HG03575 (cell line): ENCODE results near the gene SCYL2.
A peak's percentile ranks its signal among the peaks of the same experiment; 100 is the strongest.
"Not testable (repeated sequence)": the region's sequence is repeated elsewhere in the genome, so short reads cannot be mapped to it uniquely, and the experiment has no call there.

ENCODE experiments used
- ATAC-seq: cut with Tn5 transposase; IDR thresholded peaks from one replicate; pipeline ENCODE4 v1.9.1; 2021; ENCODE audit not compliant: unreplicated experiment, insufficient number of reproducible peaks, low FRiP score; ENCODE audit errors: extremely low read depth

The SCYL2 gene

GRCh38 chr12:100258127-100258526 lies 8.8 kb upstream of the SCYL2 start:
- no peak for ATAC-seq

DNA sequence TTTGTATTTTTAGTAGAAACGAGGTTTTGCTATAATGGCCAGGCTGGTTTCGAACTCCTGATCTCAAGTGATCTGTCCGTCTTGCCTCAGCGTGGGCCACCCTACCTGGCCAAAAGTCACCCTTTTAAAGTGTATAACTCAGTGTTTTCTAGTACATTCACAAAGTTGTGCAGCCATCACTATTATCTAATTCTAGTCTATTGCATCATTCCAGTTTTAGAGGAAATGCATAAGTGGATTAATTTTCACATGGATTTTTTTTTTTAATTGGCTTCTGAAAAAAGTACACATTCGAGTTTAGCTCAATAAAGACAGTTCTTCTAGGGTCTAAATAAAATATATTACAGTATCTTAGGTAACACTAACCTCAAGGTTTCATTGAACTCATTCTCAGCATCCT lies 3.8 kb upstream of the SCYL2 start:
- no peak for ATAC-seq

DNA sequence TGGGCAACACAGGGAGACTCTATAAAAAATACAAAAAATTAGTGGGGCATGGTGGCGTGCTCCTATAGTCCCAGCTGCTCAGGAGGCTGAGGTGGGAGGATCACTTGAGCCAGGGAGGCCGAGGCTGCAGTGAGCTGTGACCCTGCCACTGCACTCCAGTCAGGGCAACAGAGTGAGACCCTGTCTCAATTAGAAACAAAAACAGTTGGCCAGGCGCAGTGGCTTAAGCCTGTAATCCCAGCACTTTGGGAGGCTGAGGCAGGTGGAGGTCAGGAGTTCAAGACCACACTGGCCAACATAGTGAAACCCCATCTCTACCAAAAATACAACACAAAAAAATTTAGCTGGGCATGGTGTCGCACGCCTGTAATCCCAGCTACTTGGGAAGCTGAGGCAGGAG lies 1.9 kb upstream of the SCYL2 start:
- not testable (repeated sequence) for ATAC-seq

DNA sequence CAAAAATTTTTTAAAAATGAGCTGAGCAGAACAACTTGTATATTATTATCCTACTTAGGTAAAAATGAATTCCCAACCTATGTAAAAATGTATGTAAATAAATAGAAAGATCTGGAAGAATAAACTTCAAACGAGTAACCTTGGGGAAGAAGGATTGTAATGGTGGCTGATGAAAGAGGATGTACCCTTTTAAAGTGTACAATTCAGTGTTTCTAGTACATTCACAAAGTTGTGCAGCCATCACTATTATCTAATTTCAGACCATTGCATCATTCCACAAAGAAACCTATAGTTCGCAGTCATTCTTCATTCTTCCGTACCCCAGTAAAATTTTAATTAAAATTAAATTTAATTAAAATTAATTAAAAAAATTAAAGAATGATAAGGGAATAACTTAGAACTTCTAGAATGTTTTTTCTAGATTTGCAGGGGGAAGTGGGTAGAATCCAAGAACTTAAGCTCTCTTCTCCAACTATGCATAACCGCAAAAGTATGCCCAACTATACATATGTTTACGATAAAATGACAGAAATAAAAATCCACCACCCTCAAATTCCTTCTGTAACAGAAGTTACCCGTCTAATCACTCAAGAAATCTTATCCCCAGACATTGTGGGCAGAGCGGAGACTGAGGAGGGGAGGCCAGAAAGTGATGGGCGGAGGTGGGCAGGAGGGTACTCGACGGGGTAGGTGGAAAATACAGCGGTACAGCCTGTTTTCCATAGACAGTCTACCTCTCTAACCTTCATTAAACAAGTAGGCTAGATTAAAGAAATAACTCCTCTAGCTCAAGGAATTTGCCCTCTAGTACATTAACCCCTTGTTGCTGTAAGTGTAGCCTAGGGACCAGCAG lies 1.0 kb upstream of the SCYL2 start:
- ATAC-seq: peak; percentile 1

DNA sequence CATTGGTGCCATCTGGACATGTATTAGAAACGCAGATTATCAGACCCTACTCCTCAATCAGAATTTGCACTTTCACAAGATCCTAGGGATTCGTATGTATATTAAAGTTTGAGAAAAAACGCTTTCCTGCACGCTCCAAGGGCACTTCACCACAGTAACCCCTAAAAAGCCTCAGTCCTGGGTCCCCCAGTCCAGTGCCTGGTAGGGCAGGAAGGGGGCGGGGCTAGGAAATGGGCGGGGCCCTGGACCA lies 467 bp upstream of the SCYL2 start:
- peak; percentile 47 for ATAC-seq

DNA sequence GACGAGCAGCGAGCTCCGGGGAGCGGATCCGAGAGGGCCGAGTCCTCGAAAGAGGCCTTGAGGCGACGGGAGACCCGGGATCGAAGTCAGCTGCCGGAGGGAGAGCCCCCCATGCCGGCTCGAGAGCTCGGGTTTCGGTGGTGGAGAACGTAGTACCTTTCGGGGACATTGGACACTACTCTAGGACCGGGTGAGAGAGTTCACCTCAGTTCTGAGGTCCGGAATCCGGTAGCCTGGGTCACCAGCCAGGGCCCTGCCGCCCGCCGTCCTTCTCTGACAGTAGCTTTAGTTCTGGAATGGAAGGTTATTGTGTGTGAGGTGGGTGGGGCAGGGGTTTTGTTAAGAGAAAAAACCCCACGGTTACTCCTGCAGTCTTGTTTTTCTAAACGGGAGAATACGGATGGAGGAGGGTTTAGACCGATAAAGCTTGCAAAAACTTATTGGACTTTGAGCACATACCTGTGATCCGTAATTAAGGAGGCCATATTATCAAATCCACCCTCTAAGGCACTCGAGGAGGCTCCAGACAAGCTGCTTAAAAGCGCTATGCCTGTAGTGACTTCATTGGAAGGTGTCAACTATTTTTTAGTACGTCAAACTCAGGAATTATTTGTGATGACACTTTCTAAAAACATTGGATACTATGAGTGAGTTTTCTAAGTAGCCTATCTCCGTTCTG lies 765 bp downstream of the SCYL2 start:
- ATAC-seq: no peak

DNA sequence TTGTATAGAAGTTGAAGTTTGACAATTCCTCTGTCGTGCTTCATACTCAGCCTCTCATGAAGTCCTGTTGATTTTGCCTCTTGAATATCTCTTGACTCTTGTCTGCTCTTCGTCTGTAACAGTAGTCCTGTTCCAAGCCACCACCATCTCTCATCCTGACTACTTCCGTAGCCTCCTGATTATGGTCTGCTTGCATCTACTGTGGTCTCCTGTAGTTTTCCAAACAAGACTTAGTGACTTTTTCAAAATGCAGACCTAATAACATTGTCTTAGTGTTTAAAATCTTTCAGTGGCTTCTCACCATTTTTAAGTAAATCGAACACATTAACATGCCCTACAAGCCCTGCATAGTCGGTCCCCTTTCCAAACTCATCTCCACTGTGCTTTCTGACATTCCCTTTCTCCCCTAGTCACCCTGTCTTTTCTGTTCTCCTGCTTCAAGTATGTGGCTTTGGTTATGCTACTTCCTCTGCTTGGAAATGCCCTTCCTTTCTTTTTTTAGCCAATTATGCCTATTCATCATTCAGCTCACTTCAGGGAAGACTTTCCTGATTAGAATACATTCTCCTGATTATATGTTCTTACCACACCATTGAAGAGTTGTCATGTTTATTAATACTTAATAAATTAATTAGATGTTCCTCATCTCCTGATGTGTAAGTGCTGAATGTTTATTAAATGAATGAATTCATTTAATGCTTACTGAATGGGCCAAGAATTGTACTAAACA lies 2.0 kb downstream of the SCYL2 start:
- no peak for ATAC-seq

GRCh38 chr12:100273782-100274181 lies 6.8 kb downstream of the SCYL2 start:
- ATAC-seq: no peak

GRCh38 chr12:100274291-100274690 lies 7.3 kb downstream of the SCYL2 start:
- no peak for ATAC-seq

- no peak for ATAC-seq
Measured at GRCh38 chr12:100279159-100279558, 12.2 kb downstream of the SCYL2 start.

- no peak for ATAC-seq
Measured at GRCh38 chr12:100279607-100280244, 12.7 kb downstream of the SCYL2 start.

DNA sequence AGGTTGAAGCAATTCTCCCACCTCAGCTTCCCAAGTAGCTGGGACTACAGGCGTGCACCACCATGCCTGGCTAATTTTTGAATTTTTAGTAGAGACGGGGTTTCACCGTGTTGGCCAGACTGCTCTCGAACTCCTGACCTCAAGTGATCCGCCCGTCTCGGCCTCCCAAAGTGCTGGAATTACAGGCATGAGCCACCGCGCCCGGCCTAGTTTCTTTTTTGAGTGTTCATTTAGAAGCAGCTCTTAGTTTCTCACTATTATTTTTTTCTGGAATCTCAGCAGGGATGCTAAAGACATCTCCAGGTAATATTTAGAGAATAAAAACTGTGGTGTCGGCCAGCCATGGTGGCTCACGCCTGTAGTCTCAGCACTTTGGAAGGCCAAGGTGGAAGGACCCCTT lies 17.6 kb downstream of the SCYL2 start:
- not testable (repeated sequence) for ATAC-seq

DNA sequence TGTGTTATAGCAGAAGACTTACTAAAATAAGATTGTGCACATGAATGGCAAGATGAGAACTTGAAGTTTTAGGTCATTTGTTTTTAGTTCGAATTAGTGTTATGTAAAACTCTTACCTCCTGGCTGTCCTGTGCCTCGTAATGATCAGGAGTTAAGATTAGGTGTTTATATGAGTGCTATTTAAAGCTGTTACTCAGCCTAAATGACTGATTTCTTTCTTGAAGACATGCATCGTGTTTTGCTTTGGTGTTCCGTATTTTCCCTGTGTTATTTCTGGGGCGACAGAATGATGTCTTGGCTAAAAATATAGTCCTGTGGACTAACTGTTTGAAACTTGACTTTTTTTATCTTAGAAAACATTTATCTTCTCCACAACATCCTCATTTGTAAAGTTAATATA lies 22.1 kb downstream of the SCYL2 start:
- ATAC-seq: no peak

DNA sequence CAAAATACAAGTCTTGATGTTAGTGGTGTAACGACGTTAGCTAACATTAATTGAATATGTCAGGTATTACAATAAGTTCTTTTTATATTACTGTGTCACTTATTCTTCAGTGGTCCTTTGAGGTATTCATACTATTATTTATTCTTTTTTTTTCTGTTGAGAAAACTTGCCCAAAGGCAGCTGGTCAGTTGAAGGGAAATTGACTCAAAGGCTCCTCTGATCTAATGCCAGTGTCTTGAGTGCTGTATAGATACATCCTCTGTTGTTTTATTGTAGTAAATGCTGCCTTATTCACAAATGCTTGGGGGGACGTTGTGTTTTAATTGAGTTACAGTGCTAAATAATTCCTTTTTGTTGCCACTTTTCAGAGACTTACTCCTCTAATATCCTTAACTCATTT lies 23.0 kb downstream of the SCYL2 start:
- ATAC-seq: no peak

DNA sequence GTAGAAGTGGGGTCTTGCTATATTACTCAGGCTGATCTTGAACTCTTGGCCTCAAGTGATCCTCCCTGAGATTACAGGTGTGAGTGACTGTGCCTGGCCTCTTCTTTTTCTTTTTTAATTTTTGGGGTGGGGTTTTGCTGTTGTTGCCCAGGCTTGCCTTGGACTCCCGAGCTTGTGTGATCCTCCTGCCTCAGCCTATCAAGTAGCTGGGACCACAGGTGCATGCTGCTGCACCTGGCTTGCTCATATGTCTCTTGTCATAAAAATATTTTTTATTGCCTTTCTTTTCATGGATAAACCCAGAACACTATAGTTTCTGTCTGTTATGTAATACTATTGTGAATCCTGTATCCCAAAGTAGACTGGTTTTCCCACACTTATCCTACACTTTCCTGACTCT lies 26.0 kb downstream of the SCYL2 start:
- no peak for ATAC-seq

GRCh38 chr12:100294366-100294765 lies 27.4 kb downstream of the SCYL2 start:
- ATAC-seq: not testable (repeated sequence)

DNA sequence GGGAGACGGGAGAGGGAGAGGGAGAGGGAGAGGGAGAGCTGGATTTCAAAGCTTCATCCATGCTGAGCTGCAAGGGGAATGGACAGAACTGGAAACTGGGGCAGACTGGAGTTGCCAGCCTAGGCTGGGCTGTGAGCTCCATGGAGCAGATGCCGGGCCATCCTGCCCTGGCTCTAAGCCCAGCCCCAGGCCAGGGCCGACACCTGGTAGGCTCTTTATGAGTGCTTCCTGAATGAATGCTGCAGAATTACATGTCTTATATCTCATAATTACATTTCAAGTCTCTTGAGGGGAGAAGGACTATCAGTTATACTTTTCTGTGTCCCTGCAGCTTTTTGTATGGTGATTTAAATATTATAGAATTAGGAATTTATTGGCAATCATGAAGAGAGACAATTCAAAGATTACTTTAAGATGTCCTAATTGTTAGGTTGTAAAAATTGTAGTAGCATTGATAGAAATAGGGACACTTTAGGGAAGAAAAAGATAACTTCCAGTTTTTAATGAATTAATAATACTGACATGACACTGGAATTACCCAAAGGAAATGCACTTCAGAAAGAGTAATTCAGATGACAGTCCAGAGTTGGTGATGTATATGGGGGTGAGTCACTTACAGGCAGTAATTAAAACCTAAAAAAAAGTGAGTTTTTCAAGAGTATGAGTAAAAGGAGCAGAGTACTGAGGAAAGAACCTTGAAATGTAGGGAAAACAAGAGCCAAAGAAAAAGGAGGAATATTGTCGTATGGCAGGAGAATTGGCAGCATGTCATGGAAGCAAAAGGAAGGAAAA lies 29.0 kb downstream of the SCYL2 start:
- no peak for ATAC-seq

DNA sequence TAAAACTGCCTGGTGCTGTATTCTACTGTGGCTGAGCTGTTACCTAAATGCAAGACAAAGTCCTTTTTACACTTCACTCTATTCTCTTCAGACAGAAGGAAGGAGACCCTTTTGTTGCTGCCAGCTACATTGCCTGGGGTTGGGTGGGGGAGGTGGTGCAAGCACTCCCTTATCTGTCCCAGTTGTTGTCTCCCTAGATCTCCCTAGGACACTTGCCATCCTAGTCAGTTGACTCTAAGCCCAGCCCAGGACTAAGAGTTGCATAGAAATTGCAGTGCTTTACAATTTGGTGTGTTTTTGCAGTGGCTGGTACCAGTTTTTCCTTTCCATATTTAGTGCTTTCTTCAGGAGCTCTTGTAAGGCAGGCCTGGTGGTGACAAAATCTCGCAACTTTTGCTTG lies 35.1 kb downstream of the SCYL2 start:
- no peak for ATAC-seq

- ATAC-seq: no peak
Measured at GRCh38 chr12:100303831-100304230, 36.9 kb downstream of the SCYL2 start.
